ENCODE results near the gene AK4. TPM values are rescaled to one million over a fixed set of nuclear protein-coding genes. Genes with fewer than 3 reads are reported as not detected.

Gene AK4
- total and polyA plus RNA-seq, 2 of the 4 experiments (the other 2 are of a cell fraction): 12.4 to 30.3 TPM

DNA sequence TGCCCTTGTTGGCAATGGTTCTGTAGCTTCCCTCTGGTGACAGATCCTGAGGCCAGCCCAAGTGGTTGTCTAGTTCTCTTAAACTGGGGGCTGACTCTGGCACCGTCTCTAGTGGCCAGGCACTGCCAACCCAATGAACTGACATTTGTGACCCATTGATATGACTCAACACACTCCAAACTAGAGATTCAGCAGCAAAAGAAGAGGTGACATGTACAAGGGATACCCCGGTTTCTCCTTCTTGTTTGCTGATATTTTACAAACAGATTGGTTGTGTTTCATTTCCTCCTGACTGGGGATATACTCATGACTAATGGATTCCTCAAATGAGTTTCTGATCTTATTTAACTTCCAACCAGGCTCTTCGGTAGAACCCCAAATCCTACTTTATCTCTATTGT lies 95.5 kb downstream of the AK4 start:
- Histone ChIP-seq H3K27me3 (ENCODE audit: control insufficient read depth, insufficient read depth, low read length) (peaks cover 2% of the 10 kb centered on the region; the same call in 1 of the 2 replicates), H3K9me1 (ENCODE audit: insufficient read depth, low read length) (no peaks in the 10 kb centered on the region), H4K8ac (ENCODE audit: low read depth in 2 of 2, low read length in 2 of 2) (no peak overlapping the region), H3K9ac (ENCODE audit: low read depth, low read length) (no peak overlapping the region), H2AFZ (replicated peaks; ENCODE audit: low read length, poor library complexity) (no peak overlapping the region), H4K91ac (ENCODE audit: insufficient read depth, low read depth, low read length) (no peak overlapping the region), H2BK5ac (ENCODE audit: low read depth, low read length, poor library complexity, severe bottlenecking) (no peak overlapping the region), H2BK15ac (ENCODE audit: low read depth, low read length) (no peak overlapping the region), H2BK20ac (ENCODE audit: low read depth, low read length) (no peak overlapping the region), H3K56ac (ENCODE audit: extremely low read depth, insufficient read depth, low read length) (no peak overlapping the region), H2AK5ac (ENCODE audit: low read depth, low read length) (no peak overlapping the region), H3K4me3 (ENCODE audit: insufficient read depth, low read depth, low read length) (no peak overlapping the region), H3K18ac (ENCODE audit: low read depth, low read length) (no peak overlapping the region), H3K23ac (ENCODE audit: low read depth, low read length) (no peak overlapping the region), H3K14ac (replicated peaks; ENCODE audit: low read depth, low read length) (no peak overlapping the region), H2BK120ac (ENCODE audit: low read depth, low read length) (no peak overlapping the region), H3K27ac (ENCODE audit: insufficient read depth, low read length) (no peak overlapping the region), H3K4me1 (ENCODE audit: control insufficient read depth, insufficient read depth, low read length) (no peaks in the 10 kb centered on the region; the same call in 1 of the 2 replicates), H3K4me2 (ENCODE audit: low read depth, low read length) (no peak overlapping the region), H4K5ac (ENCODE audit: low read depth, low read length) (no peak overlapping the region), H3K9me3 (ENCODE audit: control insufficient read depth, insufficient read depth, low read length) (no peaks in the 10 kb centered on the region), H4K20me1 (ENCODE audit: insufficient read depth, low read length) (no peaks in the 10 kb centered on the region), H2AK9ac (replicated peaks; ENCODE audit: low read depth, low read length, poor library complexity) (no peak overlapping the region), H3K36me3 (ENCODE audit: control insufficient read depth, insufficient read depth, low read length) (no peaks in the 10 kb centered on the region), H3K79me1 (ENCODE audit: low read depth in 1 of 2, low read length in 2 of 2) (no peaks in the 10 kb centered on the region), H3K4ac (ENCODE audit: low read depth, low read length) (no peak overlapping the region)
- in situ Hi-C loops (cut with MboI; ENCODE audit: low sequenced_read_pairs) (no loop called here), dilution Hi-C loops (cut with HindIII; ENCODE audit: low sequenced_read_pairs, unreplicated experiment) (no loop called here), intact Hi-C loops (cut with micrococcal nuclease) (no loop called here)
- ATAC-seq (ENCODE audit: low read depth): no peak
- ChIA-PET POLR2A (ENCODE audit: unreplicated experiment) (no interaction called here), CTCF (no interaction called here)
- TF ChIP-seq BHLHE40 (IDR thresholded peaks at IDR 0.05; ENCODE audit: low read depth, low read length): no peak
- no peak for DNase-seq
- 56% methylated on average over 1 of the region's 3 CpGs; no CpG with 5 or more reads in 1 of the 2 experiments for WGBS, 2 experiments (ENCODE audit: extremely low coverage in 2 of 2, insufficient read length in 1 of 2)
- BruUV-seq (replicated peaks): no TSS peak

All from IMR-90 (cell line).